GM18499 (cell line): ENCODE data around the gene ELOVL7.
"Not testable (repeated sequence)": the region's sequence is repeated elsewhere in the genome, so short reads cannot be mapped to it uniquely, and the experiment has no call there.

Experiments used
- ATAC-seq: cut with Tn5 transposase; IDR thresholded peaks from one replicate; pipeline ENCODE4 v1.9.1; 2021; ENCODE audit warnings: moderate number of reproducible peaks; ENCODE audit not compliant: insufficient read depth, unreplicated experiment

Gene ELOVL7

DNA sequence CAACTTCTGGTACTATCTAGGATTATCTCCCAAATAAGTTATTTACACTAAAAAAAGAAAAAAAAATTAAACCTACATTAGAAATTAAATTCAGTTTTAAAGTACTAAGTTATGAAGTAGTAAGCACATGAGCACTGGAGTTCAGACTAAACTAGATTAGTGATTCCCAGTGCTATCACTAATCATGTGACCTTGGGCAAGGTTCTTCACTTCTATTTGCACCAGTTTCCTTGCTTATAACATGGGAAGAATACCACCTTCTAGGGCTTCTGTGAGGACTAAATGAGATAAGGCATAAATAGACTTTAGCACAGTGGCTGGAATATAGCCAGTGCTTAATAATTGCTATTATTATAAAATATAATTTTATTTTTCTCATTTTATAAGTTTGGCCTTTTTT is 10.5 kb downstream of the ELOVL7 start:
- ATAC-seq: no peak

DNA sequence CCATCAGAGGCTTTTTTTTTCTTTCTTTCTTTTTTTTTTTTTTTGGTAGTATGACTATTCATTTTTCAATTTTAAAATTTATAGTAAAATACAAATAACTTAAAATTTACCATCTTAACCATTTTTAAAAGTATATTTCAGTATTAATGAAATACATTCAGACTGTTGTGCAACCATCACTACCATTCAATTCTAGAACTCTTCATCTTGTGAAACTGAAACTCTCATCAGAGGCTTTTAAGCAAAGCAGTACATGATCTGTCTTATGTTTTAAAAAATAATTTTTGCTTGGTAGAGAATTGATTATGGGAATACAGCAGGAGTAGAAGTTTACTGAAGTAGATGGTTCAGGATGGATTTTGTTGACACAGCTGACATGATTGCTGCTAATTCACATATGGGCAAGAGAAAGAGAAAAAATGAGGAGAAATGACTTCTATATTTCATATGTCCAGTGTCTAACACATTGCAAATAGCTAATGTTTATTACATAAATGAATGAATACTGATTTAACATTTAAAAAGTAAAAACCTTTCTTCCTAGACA is 13.4 kb downstream of the ELOVL7 start:
- peak; percentile 52 for ATAC-seq

DNA sequence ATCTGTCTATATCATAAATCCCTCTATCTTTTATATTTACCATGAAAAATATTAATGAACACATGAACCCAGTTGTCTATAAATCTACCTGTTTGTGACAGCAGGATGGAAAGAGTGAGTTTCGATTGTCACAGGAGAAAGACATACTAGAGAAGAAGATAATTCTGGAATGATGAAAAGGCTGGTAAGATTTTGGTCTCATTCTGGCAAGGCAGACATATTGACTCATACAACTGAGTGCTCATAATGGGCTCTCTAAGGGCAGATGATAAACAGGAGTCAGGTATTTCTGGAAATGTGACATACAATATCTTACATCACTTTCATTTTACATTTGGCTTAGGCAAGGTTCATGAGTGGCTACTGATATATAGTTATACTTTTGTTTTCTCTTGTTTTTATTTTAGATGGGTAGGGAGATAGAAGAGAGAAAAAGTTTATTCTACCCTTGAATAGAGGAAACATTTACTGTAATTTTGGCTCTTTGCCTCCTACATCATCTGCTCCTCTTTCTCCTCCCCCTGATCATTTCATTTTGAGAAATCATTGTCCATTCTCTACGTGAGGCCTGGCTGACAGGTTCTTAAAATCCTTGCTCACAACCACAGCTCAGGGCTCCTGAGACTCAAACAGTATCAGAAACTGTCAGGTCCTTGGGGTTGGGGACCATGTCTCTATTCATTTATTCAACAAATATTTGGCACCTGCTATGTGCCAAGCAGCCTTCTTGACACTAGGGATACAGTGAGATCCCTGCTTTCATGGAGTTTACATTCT is 14.4 kb downstream of the ELOVL7 start:
- ATAC-seq: no peak

DNA sequence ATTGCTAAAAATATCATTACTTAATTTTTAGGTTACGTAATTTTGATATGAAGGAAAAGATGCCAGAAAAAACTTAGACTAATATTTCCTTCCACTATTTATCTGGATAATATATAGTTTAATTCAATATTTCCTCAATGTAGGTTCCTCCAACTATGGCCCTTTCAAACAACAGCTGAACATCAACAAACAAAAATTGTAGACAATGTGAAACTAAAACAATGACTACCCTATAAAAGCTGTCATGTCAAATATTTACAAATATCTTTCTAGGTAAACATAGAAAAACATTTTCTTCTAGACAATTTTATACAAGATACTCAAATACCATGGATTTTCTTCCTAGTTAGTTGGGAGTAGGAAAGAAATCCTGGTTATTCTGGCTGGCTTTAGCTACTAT is 16.9 kb downstream of the ELOVL7 start:
- no peak for ATAC-seq

DNA sequence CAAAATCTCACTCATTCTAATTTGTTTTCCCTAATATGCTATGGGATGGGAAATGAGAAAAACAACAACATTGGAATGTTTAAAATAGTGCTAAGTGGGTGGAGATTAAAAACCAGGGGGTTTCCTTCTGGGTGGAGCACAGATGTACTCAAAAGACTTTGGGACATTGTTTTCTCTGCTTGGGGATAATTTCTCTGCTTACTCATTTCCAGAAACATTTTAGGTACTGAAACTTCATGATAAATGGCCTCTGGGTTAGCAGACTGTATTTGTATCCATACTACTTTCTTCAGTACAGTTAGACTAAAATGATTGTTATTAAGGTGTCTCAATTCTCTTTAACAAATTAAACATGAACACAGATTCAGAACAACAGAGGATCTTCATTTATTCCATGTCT is 17.4 kb downstream of the ELOVL7 start:
- peak; percentile 59 for ATAC-seq

DNA sequence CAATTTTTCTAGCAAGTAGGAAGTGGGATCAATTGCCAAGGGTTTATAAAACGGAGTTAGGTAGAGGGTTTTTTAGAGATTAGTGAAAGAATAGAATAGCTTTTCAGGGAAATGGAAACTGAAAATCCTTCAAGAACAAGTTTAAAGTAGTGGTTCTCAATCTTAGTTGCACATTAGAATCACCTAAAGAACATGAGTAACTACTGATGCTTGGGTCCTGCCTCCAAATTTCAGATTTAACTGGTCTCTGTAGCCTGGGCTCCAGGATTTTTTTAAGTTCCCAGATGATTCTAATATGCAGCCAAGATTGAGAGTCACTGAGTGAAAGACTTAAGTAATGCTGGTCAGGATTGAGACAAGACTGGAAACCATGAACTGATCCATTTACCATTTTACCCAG is 20.5 kb downstream of the ELOVL7 start:
- ATAC-seq: no peak

DNA sequence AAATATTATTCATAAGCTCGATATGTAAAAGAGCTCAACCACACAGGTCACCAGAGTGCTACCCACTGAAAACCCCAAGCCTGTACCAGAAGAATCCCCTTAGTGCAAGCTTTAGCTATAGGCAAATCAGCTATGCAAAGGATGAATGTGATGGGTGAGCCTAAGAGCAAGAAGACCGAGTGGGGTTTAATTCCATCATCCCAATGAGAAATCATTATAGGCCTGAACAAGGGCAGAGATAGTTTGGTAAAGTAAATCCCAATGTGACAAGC is 21.8 kb downstream of the ELOVL7 start:
- peak; percentile 37 for ATAC-seq

DNA sequence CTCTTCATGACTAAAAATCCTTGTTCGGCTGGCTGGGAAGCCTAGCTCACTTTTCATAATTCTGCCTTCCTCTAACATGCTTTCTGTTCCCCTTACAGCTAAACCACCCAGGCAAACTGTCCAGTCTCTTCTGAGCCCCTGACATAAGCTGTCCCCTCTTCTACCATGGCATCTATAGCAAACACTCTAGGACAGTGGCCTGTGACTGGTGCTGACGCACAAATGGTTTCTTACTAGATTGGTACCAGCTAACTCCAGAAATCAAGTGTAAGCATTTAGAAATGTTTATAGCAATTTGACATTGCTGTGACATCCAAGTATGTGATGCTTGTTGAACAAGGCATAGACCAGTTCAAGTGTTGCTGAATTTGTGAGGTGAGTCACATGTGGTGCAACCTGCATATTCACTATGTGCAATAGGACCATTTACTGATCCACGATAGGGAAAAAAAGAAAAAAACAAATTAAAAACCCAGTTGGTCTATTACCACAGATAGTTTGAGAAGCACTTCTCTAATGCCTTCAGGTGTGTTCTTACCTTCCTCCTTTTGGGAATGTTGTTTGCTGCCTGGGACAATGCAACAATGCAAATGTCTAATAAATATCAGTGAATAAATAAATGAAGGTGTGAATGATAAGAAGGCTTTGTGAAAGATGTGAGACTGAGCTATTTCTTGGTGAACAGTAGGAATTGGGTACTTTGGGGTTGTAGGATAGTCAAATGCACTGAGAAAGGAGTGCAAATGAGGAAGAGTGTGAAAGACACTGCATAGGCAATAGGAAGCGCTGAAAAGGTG is 22.4 kb downstream of the ELOVL7 start:
- ATAC-seq: no peak

DNA sequence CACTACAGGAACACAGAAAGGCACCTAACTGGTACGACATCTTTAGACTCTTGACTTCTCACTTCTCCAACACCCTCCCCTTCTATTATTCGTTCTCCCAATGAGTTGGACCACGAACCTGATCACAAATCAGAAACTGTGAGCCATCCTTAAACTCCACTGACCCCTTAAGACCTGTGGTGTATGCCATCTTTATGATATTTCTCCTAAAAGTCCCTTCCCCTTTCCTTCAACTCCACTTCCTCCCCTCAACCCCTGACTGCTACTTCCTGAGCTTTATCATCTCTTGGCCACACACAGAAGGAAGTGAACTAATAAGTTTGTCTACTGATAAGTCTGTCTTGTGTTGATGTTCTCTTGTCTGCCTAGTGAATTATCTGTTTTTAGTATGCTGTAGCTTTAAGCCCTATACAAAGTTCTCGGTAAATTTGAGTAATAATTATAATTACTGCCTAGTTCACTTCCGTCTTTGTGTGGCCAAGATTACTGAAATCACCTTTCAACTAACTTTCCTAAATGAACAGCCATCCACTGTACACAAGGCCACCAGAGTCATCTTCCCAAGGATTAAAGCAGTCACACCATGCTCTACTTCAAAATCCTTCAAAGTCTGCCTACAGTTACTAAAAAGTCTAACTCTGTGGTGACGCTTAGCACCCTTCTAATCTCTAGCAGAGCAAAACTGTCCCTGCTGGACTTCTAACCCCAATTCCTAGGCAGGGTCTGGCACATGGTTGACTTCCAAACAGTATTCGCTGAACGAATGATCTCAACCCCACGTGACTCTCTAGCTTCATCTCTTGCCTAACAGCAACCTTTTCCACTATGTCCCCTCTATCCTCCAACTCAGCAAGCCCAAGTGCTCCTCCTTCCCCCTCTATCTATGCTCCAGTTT is 23.2 kb downstream of the ELOVL7 start:
- ATAC-seq: no peak

DNA sequence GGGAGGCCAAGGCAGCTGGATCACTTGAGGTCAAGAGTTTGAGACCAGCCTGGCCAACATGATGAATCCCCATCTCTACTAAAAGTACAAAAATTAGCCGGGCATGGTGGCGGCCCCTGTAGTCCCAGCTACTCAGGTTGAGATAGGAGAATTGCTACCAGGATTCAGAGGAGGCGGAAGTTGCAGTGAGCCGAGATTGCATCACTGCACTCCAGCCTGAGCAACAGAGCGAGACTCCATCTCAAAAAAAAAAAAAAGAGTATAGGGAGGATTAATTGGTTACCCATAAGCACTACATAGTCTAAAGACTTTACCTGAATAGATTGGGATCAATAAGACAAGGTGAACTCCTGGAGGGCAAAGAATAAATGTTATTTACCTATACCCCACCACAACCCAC is 27.9 kb downstream of the ELOVL7 start:
- ATAC-seq: not testable (repeated sequence)

DNA sequence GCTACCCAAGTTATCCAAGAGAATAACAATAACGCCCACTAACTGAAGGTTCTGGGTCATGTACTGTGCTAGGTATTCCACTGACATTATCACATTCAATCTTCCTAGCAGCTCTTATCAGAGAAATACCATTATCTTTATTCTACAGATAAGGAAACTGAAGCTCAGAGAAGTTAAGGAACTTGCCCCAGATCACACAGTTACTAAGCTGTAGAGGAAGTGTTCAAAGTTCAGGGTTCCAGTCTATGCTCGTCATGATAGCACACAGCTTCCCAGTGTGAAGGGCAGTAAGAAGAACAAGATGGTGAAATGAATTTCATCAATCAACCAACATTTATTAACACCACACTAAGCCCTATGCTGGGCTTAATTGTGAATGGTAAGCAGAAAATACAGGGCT is 29.6 kb downstream of the ELOVL7 start:
- no peak for ATAC-seq

DNA sequence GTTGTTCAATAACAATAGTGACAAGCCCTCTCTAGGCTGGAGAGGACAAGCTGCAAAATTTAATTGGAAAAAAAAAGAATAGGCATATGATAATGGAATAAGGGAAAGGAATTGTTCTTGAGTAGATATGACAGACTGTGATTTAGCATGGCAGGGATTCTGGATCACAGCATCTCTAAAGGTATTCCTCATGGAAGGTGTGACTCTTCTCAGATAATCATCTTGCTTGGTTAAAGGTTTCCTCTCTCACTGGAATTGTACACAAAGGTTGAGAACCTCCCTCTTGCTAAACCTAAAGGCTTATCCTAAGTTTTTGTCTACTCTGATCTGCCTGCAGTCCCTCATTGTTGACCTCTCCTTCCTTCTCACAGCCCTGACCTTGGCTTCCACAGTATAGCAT is 31.6 kb downstream of the ELOVL7 start:
- no peak for ATAC-seq

DNA sequence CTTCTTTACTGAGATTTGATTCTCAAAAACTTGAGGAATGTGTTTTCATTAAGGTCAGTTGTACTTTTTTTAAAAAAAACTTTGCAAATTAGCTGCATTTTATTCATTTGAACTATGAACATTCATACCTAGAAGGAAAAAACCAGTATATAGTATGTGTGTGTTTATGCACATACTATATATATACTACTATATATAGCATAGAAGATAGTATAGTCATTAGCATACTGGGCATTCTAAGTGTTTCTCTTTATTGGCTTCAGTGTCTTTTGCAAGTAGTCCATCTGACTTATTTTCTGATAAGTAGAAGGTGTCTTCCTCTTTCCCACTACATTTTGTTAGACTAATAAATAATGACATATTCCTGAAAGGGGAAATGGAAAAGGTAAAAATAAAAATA is 33.0 kb downstream of the ELOVL7 start:
- no peak for ATAC-seq

DNA sequence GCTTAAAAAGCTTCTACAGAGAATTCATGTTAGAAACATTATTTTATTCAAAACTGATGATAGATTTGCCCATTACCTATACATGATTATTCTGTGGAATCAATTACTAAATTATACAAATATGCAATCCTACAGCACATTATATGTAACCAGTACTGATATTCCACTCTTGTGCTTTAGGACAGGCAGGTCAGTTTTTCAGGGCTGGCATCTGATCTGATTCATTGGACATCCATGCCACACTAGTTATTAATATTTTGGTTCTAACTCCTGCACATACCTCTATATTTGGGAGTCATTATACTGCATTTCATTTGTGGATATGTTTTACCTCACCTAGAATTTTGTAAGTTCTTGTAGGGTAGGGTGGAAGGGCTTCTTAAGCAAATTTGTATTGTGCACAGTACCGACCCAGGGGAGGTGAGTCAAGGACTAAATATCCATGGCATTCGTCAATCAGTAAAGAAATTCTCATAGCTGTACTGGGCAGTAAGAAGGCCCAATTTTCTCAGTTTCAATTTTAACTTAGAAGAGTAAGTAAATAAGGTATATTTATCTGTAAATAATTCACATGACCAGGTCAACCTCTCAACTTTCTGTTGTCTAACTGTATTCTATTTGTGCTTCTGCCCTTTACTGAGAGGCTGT is 33.5 kb downstream of the ELOVL7 start:
- ATAC-seq: no peak

DNA sequence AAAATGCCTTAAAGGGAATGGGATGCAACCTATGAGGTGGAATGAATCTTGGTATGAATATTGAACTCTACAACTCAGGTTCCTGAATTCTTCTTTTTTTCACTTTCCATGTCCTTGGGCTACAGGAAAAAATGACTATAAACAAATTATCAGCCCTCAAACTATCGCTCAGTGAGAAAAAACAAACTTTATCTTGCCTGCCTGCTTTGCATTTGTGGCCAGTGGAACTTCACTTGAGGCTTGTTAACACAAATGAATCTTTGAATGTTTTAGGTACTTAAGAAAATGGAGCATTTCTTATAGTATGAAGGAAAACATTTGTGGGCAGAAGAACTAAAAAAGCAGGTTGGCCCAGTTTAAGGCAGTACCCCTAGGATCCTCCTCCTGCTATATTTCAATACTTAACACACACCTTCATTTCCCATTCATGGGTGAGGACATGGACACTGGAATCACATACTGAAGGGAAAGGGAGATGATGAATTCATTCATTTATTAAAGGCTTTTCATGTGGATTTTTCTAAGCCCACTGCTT is 34.1 kb downstream of the ELOVL7 start:
- ATAC-seq: no peak

DNA sequence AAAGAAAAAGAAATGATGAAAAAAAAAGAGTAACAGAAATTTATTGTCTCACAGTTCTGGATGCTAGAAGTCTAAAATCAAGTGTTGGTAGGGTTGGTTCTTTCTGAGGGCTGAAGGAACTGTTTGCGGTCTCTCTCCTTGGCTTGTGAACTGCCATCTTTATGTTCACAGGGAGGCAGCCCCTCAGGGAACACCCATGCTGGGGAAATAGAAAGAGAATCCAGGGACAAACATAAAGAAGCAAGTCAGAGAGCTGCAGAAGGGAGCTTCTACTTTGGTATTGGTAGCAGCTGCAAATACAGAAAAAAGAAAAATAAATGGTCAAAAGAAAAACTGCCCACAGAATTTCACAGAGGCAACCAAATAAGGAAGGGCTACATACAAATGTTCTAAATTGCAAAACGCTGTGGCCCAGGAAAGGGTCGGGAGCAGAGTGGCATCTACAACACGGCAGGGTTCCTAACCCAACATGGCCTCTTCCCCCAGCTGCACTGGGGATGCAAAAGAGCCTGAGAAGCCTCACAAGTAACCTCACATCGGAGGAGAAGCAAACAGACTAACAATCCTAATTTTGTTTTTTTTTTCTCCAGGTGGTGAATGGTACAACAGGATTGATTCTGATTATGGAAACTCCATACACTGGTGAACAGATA is 37.4 kb downstream of the ELOVL7 start:
- ATAC-seq: no peak

DNA sequence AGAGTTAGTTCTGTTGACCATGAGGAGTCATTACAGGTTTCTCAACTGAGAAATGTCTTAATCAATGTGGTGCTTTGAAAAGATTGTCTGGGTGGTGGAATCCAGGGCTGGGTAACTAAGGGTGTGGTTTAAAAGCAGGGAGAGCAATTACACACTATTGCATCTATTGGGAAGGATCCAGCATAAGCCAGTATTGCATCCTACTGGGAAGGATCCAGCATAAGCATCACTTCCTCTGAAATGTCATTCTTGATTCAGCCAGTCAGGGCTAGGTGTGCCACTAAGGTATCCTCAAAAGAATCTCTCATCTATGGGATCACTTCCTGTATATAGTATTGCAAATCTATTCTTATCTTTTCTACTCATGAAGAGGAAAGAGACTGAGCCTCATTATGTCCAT is 38.6 kb downstream of the ELOVL7 start:
- no peak for ATAC-seq

DNA sequence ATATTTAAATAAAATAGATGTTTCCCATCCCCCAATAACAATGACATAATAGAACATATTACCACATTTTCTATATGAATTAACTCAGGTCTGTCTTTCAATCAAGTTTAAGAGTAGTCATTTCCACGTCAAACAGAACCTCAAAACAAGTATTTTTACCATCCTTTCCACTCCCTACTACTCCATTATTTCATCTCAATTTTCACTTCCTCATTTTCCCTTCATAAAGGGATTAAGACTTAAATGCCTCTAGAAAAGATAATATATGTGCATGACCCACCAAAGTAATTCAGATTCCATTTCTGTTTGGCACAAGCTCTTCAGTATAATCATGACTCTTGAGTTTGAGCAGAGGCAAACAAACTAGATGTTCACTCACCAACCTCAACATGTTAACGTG is 40.4 kb downstream of the ELOVL7 start:
- no peak for ATAC-seq

DNA sequence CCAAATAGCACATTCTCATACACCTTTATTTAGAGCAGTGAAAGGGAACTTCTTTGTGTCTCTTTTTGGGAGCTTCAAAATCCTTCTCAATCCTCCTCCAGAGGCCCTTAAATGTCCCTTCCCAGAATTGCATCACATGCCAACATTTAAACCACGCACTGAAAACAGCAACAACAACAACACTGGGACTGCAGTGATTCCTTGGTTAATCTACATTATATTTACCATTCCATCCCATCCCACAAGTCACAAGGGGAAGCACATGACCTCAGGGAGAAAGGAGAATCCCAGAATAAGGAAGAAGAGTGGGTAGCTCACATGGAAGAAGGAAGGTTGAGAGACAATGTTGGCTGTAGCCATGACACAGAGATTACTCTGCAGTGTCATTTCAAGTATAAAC is 41.1 kb downstream of the ELOVL7 start:
- ATAC-seq: no peak

DNA sequence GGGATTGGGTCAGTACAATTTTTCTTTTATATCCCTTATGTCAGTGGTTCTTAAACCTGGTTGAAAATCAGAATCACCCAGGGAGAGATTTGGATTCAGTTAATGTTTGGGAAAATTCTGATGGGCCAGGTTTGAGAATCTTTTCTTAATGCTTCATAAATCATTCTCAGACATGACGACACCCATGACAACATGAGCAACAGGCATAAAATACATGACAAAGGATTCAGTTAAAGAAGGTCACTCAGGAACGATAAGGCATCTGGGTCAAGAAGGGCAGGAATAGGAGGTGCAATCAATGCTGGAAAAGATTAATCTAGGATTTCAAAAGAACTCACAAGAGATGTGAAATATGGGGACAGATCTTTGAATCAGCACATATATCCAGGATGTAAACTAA is 41.8 kb downstream of the ELOVL7 start:
- no peak for ATAC-seq
